Glomerular visceral epithelial cell (primary cell): ENCODE measurements around the gene CDC14B.
"Not testable (repeated sequence)": the region's sequence is repeated elsewhere in the genome, so short reads cannot be mapped to it uniquely, and the experiment has no call there.

Experiments used
- DNase-seq: peaks from one replicate; pipeline ENCODE4 v3.0.0-alpha.2; 2016; ENCODE audit errors: extremely low spot score

The CDC14B gene

GRCh38 chr9:96587338-96588315 is 32.0 kb downstream of the CDC14B start:
- no peak for DNase-seq

GRCh38 chr9:96585426-96585825 is 34.2 kb downstream of the CDC14B start:
- DNase-seq: no peak

GRCh38 chr9:96582199-96582598 is 37.4 kb downstream of the CDC14B start:
- not testable (repeated sequence) for DNase-seq

GRCh38 chr9:96581786-96582185 is 37.9 kb downstream of the CDC14B start:
- DNase-seq: no peak

- DNase-seq: no peak
Observed at GRCh38 chr9:96581301-96581700, 38.3 kb downstream of the CDC14B start.

GRCh38 chr9:96574931-96575351 is 44.7 kb downstream of the CDC14B start:
- DNase-seq: no peak

- DNase-seq: no peak
Observed at GRCh38 chr9:96574455-96574854, 45.2 kb downstream of the CDC14B start.

GRCh38 chr9:96567203-96567700 is 52.4 kb downstream of the CDC14B start:
- no peak for DNase-seq

GRCh38 chr9:96566498-96567202 is 53.0 kb downstream of the CDC14B start:
- peak; percentile 64 for DNase-seq

- DNase-seq: peak; percentile 63
Observed at GRCh38 chr9:96565671-96566497, 53.8 kb downstream of the CDC14B start.

GRCh38 chr9:96564217-96564616 is 55.4 kb downstream of the CDC14B start:
- no peak for DNase-seq

- no peak for DNase-seq
Observed at GRCh38 chr9:96559339-96559943, 60.2 kb downstream of the CDC14B start.

GRCh38 chr9:96557921-96558320 is 61.7 kb downstream of the CDC14B start:
- DNase-seq: no peak

- DNase-seq: no peak
Observed at GRCh38 chr9:96556701-96557461, 62.8 kb downstream of the CDC14B start.

- DNase-seq: no peak
Observed at GRCh38 chr9:96555567-96556386, 63.9 kb downstream of the CDC14B start.

- peak; percentile 66 for DNase-seq
Observed at GRCh38 chr9:96554801-96555566, 64.7 kb downstream of the CDC14B start.

GRCh38 chr9:96554326-96554725 is 65.3 kb downstream of the CDC14B start:
- DNase-seq: peak; percentile 33

GRCh38 chr9:96553070-96553469 is 66.6 kb downstream of the CDC14B start:
- peak; percentile 50 for DNase-seq

GRCh38 chr9:96551403-96551802 is 68.2 kb downstream of the CDC14B start:
- DNase-seq: no peak
